Melanocyte of skin (primary cell): Measurements from ENCODE around the gene GDF7. TPM values are rescaled to one million over a fixed set of nuclear protein-coding genes. Genes with fewer than 3 reads are reported as not detected.

Source experiments
- total RNA-seq, 2 donors: library from RNA; depleted of rRNA; stranded (reverse); fragments of >200 nt; gene quantifications; 2 replicates each; pipeline ENCODE4 v1.2.3, GENCODE V29; 2012

GDF7 gene
- total RNA-seq: under 1 TPM; under 0.01 TPM

DNA sequence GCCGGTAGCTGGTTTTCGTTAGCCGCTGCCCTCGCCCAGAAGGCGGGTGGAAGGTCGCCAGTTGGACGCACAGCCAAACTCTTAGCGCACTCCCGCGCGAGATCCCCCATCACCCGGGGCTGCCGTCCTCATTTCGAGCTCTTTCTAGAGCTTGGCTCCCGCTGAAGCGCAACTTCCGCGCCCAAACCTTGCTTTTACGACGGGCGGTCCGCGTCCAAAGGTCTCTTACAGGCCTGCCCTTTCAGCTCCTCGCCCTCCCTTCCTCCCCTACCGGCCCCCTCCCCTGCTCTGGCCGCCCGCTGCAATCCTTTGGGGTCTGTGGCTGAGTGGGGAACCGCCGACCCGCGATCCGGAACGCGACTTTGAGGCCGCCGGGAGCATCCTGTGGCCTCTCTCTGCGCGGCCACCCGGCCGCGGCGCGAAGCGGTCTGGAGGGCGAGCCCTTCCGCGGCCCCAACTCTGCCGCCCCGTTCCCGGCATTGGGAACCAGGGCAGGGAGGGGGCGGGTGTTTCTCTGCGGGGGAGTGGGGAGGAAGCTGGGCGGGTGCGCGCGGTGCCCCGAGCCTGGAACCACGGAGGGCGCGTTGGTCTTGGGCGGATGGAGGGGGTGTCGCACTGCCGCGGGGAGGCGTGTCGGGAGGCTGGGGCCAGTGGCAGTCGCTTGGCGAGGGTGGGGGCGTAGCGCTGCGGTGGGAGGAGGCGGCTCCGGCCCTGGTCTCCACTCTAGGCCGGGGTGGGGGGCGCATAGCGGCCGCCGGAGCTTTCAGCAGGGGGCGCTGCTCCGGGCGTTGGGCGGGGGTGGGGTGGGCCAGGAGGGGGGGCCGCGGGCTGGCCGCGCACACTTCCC, at the start of gene GDF7:
TSS of gene GDF7 (plus strand) at position 841 of the 847 bp plus-strand sequence. CDS start 96 bp downstream, outside the sequence.

GRCh38 chr2:20650877-20651730, 15.8 kb upstream of the GDF7 start, which contains the start of gene HS1BP3:
Gene HS1BP3, minus strand, starts transcription at chr2:20651098. Its CDS starts 35 bp downstream, at chr2:20651063.

Other genes with a start within 250 kb of the GDF7 start
- 100 to 1,000 TPM; 111 to 145 TPM for gene RHOB, start 220.1 kb upstream of the GDF7 start, total RNA-seq
- gene HS1BP3, start 16.0 kb upstream of the GDF7 start, total RNA-seq: 10 to 100 TPM; 41.6 to 43.0 TPM
- 10 to 100 TPM; 17.2 to 23.3 TPM for gene LDAH, start 156.0 kb downstream of the GDF7 start, total RNA-seq